ENCODE measurements around the gene FAM3C. TPM values are rescaled to one million over a fixed set of nuclear protein-coding genes. Genes with fewer than 3 reads are reported as not detected.

Gene FAM3C
- total RNA-seq, 1 experiment from 2014 or later, result 322 TPM

- POLR2A ChIA-PET, result interaction anchor here (2.0 kb wide), 1 partner anchor 24 kb away, joined by 6 read pairs; the partner anchor contains the start of gene FAM3C
- Histone ChIP-seq H3K79me2 (ENCODE audit: insufficient read depth, low read length) (peaks cover 100% of the 10 kb centered on the region), H3K4me2 (ENCODE audit: low read length) (no peak overlapping the region), H3K9me3 (ENCODE audit: control insufficient read depth in 1 of 2, insufficient read depth in 1 of 2, low read depth in 1 of 2, low read length in 2 of 2) (no peaks in the 10 kb centered on the region), H3K36me3 (ENCODE audit: control insufficient read depth in 1 of 2, insufficient read depth in 2 of 2, low read length in 2 of 2) (peaks cover 36 to 64% of the 10 kb centered on the region in 2 experiments), H3K27me3 (ENCODE audit: insufficient read depth, low read length) (no peaks in the 10 kb centered on the region), H3K27ac (ENCODE audit: low read depth, low read length) (no peak overlapping the region), H3K9ac (ENCODE audit: low read length) (no peak overlapping the region), H2AFZ (ENCODE audit: low read depth, low read length, poor library complexity, severe bottlenecking) (no peak overlapping the region), H3K4me3 (replicated peaks in 1 of 2; ENCODE audit: low read depth in 1 of 2, low read length in 2 of 2) (no peak overlapping the region), H3K9me2 (ENCODE audit: insufficient read depth) (no peaks in the 10 kb centered on the region), H4K20me1 (ENCODE audit: insufficient read depth) (peaks cover 8% of the 10 kb centered on the region; the same call in 1 of the 2 replicates), H3K4me1 (ENCODE audit: control insufficient read depth in 1 of 2, insufficient read depth in 2 of 2, low read length in 2 of 2) (peaks cover 34 to 75% of the 10 kb centered on the region in 2 experiments)
- intact Hi-C loops (cut with micrococcal nuclease), result no loop called here
- RAD21 ChIA-PET (ENCODE audit: low non-redundant PET in 1 of 2, low total read pairs in 2 of 2, uncharacterized antibody in 2 of 2, unreplicated experiment in 2 of 2), result no interaction called here
- no TSS peak for BruUV-seq (replicated peaks)
- TF ChIP-seq ZFX (IDR thresholded peaks at IDR 0.05) (no peak), CEBPB (IDR thresholded peaks at IDR 0.05; ENCODE audit: low read depth) (no peak), EGR1 (IDR thresholded peaks at IDR 0.05; ENCODE audit: low read depth) (no peak), POLR2AphosphoS5 (IDR thresholded peaks at IDR 0.05; ENCODE audit: low read depth, low read length) (no peak), MAX (IDR thresholded peaks at IDR 0.05) (no peak), EZH2phosphoT487 (IDR thresholded peaks at IDR 0.05; ENCODE audit: borderline replicate concordance) (no peak), SP1 (IDR thresholded peaks at IDR 0.05; ENCODE audit: low read depth) (no peak), CTCF (IDR thresholded peaks at IDR 0.05 in 2 of 3, conservative IDR thresholded peaks at IDR 0.05 in 1 of 3; ENCODE audit: borderline replicate concordance in 1 of 3, insufficient read depth in 1 of 3, low read depth in 2 of 3, low read length in 2 of 3) (no peak), TCF7L2 (IDR thresholded peaks at IDR 0.05; ENCODE audit: borderline replicate concordance, extremely low read depth, insufficient read depth, insufficient read length) (no peak), EZH2 (IDR thresholded peaks at IDR 0.05) (no peak), REST (IDR thresholded peaks at IDR 0.05; ENCODE audit: low read depth) (no peak), ELF1 (IDR thresholded peaks at IDR 0.05; ENCODE audit: borderline replicate concordance, low read depth) (no peak), SIN3A (IDR thresholded peaks at IDR 0.05; ENCODE audit: low read depth) (no peak), FOSL1 (IDR thresholded peaks at IDR 0.05; ENCODE audit: low read depth) (no peak)
- ATAC-seq, result no peak
- CTCF ChIA-PET, result interaction anchor here (1.4 kb wide), 1 partner anchor 176 kb away, joined by 3 read pairs; no protein-coding TSS in a partner anchor
- no peak for DNase-seq (ENCODE audit: low read depth, low spot score)
Measured at GRCh38 chr7:121371367-121371766, 24.7 kb downstream of the FAM3C start.
